Lung (tissue), 12 donors: ENCODE results near the gene DMBX1. TPM values are rescaled to one million over a fixed set of nuclear protein-coding genes. Genes with fewer than 3 reads are reported as not detected.

Source experiments
- ATAC-seq: fragments of 200-7000 bp; cut with Tn5 transposase; one replicate; pipeline ENCODE4 v1.9.1; 2020; ENCODE audit warnings: moderate number of reproducible peaks; ENCODE audit not compliant: insufficient read depth, low FRiP score
- DNase-seq, 3 donors: peaks; one replicate each; pipeline ENCODE4 v3.0.0-alpha.2; 2013 to 2017
- H3K27ac ChIP-seq, 2 donors: one replicate each; pipeline ENCODE4 v1.5.1; 2013; ENCODE audit warnings: mild to moderate bottlenecking in 2 of 2, moderate library complexity in 2 of 2, control low read depth in 1 of 2, inconsistent platforms in 1 of 2, low read depth in 1 of 2, low read length in 1 of 2
- H3K27me3 ChIP-seq, 3 donors: one replicate each; pipeline ENCODE4 v1.5.1; 2013; ENCODE audit warnings: low read length in 2 of 3; ENCODE audit not compliant: control insufficient read depth in 3 of 3, insufficient read depth in 3 of 3
- H3K36me3 ChIP-seq, 4 donors: one replicate each; pipeline ENCODE4 v1.5.1; 2013; ENCODE audit warnings: low read length in 4 of 4, mild to moderate bottlenecking in 1 of 4, moderate library complexity in 1 of 4; ENCODE audit not compliant: control insufficient read depth in 4 of 4, insufficient read depth in 4 of 4
- H3K4me1 ChIP-seq, 5 donors: one replicate each; pipeline ENCODE4 v1.5.1; 2013; ENCODE audit warnings: low read length in 5 of 5, mild to moderate bottlenecking in 2 of 5, moderate library complexity in 1 of 5; ENCODE audit not compliant: control insufficient read depth in 5 of 5, insufficient read depth in 5 of 5
- H3K4me3 ChIP-seq: one replicate; pipeline ENCODE4 v1.5.1; 2013; ENCODE audit warnings: mild to moderate bottlenecking, control low read depth, moderate library complexity
- H3K9ac ChIP-seq, 2 donors: one replicate each; pipeline ENCODE4 v1.5.1; 2013; ENCODE audit warnings: low read length in 2 of 2, control low read depth in 1 of 2; ENCODE audit not compliant: insufficient read depth in 1 of 2
- H3K9me3 ChIP-seq, 4 donors: one replicate each; pipeline ENCODE4 v1.5.1; 2013; ENCODE audit warnings: low read length in 3 of 4, mild to moderate bottlenecking in 1 of 4, moderate library complexity in 1 of 4; ENCODE audit not compliant: control insufficient read depth in 4 of 4, insufficient read depth in 3 of 4
- WGBS, 2 donors: extraction: QIAGEN DNeasy Blood & Tissue Kit; methylation state at CpG; one replicate each; pipeline ENCODE4 v1.1.7; 2013; 5-methylcytosine and 5-hydroxymethylcytosine counted together
- polyA plus RNA-seq, 2 donors: library from polyadenylated mRNA; stranded (reverse); fragments of 200-250 nt; gene quantifications; one replicate each; pipeline ENCODE4 v1.2.1, GENCODE V29; 2013
- total RNA-seq, 2 donors: library from RNA; depleted of rRNA in 1 of 2; stranded (reverse); fragments of >200 nt in 1 of 2; gene quantifications; one replicate each; pipeline ENCODE4 v1.2.1, GENCODE V29; 2014 to 2021
- TF ChIP-seq, protein P1 (sequence below): IDR thresholded peaks from 2 replicates; pipeline ENCODE4 v1.5.1; 2012; ENCODE audit warnings: mild to moderate bottlenecking; ENCODE audit errors: control extremely low read depth, extremely low read depth
- donor health status: control.
- donor health status: control.
- donor health status: Bipolar disorder and iron deficiency.
- donor health status: healthy.
- donor health status: DM: yes; HTN: yes; CAD: no.

DMBX1 gene
- total and polyA plus RNA-seq, 4 donors: 0.01 to 0.09 TPM; not detected in 2

DNA sequence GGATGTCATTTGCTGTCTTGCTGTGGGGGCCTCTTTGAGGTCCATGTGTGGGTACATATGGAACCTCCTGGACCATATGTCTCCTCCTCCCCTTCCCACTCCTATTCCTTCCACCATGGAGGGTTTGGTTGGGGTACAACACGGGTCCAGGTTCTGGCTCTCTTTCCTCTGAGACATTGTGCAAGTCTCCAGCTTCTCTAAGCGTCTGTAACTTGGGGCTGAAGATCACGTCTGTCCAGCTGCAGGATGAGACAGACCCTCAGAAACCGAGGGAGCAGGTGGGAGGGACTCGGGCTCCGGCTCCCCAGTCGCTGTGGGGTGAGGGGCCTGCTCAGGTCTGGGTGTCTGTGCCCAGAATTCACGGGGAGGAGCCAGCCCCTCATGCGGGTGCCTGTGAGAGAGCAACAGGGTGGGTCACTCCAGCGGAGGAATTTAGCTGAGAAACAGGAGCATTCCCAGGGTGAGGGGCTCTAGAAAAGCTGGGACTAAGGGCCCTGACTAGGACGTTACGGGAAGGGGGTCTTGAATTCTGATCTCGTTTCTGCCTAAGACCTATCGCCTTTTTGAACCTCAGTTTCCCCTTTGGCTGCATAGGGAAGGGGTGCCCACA is 42.0 kb upstream of the DMBX1 start:
- Histone ChIP-seq H3K9ac (no peak overlapping the region), H3K9me3 (peaks cover 0 to 2% (median 0%) of the 10 kb centered on the region in 4 donors), H3K36me3 (no peaks in the 10 kb centered on the region), H3K4me3 (no peak overlapping the region), H3K27ac (no peak overlapping the region), H3K4me1 (peaks cover 0 to 6% (median 0%) of the 10 kb centered on the region in 5 donors), H3K27me3 (peaks cover 0 to 67% (median 45%) of the 10 kb centered on the region in 3 donors)
- WGBS, 2 donors: 23 to 32% methylated on average over 14 of the region's 14 CpGs
- TF ChIP-seq, protein P1, sequence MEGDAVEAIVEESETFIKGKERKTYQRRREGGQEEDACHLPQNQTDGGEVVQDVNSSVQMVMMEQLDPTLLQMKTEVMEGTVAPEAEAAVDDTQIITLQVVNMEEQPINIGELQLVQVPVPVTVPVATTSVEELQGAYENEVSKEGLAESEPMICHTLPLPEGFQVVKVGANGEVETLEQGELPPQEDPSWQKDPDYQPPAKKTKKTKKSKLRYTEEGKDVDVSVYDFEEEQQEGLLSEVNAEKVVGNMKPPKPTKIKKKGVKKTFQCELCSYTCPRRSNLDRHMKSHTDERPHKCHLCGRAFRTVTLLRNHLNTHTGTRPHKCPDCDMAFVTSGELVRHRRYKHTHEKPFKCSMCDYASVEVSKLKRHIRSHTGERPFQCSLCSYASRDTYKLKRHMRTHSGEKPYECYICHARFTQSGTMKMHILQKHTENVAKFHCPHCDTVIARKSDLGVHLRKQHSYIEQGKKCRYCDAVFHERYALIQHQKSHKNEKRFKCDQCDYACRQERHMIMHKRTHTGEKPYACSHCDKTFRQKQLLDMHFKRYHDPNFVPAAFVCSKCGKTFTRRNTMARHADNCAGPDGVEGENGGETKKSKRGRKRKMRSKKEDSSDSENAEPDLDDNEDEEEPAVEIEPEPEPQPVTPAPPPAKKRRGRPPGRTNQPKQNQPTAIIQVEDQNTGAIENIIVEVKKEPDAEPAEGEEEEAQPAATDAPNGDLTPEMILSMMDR: no peak
- DNase-seq (no peak), ATAC-seq (no peak)

DNA sequence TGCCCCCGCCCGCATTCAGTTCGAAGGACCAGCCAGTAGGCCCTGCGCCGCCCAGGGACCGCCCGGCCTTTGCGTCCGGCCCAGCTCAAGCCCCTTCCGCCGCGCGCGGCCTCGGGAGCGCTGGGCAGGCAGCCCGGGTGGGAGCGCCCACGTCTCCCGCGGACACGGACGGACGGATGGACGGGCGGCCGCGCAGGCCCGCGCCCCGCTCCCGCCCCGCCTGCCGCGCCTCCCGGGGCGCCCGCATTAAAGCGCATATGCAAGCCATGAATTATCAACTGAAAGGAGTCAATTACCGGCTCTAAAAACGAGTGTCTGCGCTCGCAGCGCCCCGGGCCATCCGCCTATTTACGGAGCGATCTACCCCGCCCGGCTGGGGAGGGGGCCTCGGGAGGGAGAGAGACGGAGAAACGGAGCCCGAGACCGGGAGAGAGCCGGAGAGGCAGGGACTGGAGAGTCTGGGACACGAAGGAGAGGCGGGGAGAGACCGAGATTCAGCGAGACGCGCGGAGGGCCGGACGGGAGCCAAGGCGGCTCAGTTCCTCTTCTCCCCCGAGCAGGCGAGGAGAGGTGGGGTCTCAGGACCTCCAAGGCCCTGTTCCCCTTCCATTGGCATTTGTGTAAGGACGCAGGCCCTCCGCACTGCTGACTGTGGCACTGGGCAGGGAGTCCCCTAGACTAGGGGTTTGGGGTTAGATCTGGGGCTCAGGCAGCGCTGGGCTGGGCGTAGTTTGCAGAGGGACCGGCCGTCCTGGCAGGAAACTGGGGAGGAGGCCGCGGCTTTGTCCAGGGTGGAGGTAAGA is 41.3 kb upstream of the DMBX1 start:
- H3K4me1 ChIP-seq: peaks cover 0 to 6% (median 0%) of the 10 kb centered on the region in 5 donors
- DNase-seq (peak in 1 of 3 donors; percentile 24), ATAC-seq (no peak)
- WGBS, 2 donors: 3 to 4% methylated on average over 67 to 76 of the region's 76 CpGs
- H3K27me3 ChIP-seq: peaks cover 0 to 74% (median 45%) of the 10 kb centered on the region in 3 donors
- H3K9ac ChIP-seq: no peak overlapping the region
- H3K9me3 ChIP-seq: peaks cover 0 to 2% (median 0%) of the 10 kb centered on the region in 4 donors
- H3K27ac ChIP-seq: no peak overlapping the region
- no peaks in the 10 kb centered on the region for H3K36me3 ChIP-seq
- H3K4me3 ChIP-seq: no peak overlapping the region
- TF ChIP-seq, protein P1: no peak

DNA sequence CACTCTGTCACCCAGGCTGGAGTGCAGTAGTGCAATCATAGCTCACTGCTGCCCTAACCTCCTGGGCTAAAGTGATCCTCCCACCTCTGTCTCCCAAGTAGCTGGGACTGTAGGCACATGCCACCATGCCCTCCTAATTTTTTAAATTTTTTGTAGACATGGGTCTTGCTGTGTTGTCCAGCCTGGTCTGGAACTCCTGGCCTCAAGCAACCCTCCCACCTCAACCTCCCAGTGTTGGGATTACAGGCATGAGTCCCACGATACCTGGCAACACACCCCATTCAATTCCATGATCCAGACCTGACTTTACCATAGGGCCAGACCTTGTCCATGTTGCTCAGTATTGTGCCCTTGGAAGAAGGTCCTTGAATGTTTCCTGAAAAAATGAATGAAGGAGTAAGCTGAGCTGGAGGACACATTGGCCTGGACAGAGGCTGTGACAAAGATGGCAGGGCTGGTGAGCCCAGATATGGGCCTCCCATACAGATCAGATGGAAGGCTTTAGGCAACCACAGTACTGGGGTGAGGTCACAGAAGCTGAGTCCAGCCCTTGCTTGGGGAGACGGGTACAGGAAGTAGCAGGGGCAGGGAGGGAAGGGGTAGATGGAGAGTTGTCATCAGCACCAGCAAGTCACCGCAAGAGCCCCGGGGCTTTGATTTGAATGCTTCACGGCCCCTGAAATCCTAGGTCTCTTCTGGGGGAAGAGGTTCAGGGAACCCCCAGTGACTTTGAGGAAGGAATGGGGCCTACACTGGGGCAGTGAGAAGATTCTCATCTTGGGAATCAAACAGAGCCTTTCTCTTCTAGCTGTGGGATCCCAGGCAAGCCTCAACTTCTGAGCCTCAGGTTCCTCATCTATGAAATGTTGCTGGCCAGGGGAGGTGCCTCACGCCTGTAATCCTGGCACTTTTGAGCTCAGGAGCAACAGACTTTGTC is 40.1 kb upstream of the DMBX1 start:
- no peak overlapping the region for H3K4me3 ChIP-seq
- WGBS, 2 donors: 58 to 78% methylated on average over 6 of the region's 6 CpGs
- H3K9ac ChIP-seq: no peak overlapping the region
- DNase-seq (no peak), ATAC-seq (no peak)
- H3K4me1 ChIP-seq: peaks cover 0 to 6% (median 0%) of the 10 kb centered on the region in 5 donors
- H3K27ac ChIP-seq: no peak overlapping the region
- H3K27me3 ChIP-seq: peaks cover 0 to 80% (median 46%) of the 10 kb centered on the region in 3 donors
- no peaks in the 10 kb centered on the region for H3K36me3 ChIP-seq
- H3K9me3 ChIP-seq: peaks cover 0 to 2% (median 0%) of the 10 kb centered on the region in 4 donors
- TF ChIP-seq, protein P1: no peak
